G401 (cell line): ENCODE measurements around the gene KATNIP. TPM values are rescaled to one million over a fixed set of nuclear protein-coding genes. Genes with fewer than 3 reads are reported as not detected.

Experiments used
- DNase-seq: peaks from one replicate; pipeline ENCODE4 v3.0.0-alpha.2; 2015; ENCODE audit warnings: low spot score
- in situ Hi-C: cut with HindIII; loops from 2 replicates; pipeline ENCODE4 v1.10.0; 2016; ENCODE audit warnings: low sequenced_read_pairs, mixed read lengths
- total RNA-seq: library from RNA; depleted of rRNA; stranded (reverse); fragments of >200 nt; shearing (Covaris generic); gene quantifications from 2 replicates; pipeline ENCODE4 v1.2.3, GENCODE V29; 2014

KATNIP gene
- total RNA-seq, 1 experiment from 2014 or later, result 10.7 TPM

DNA sequence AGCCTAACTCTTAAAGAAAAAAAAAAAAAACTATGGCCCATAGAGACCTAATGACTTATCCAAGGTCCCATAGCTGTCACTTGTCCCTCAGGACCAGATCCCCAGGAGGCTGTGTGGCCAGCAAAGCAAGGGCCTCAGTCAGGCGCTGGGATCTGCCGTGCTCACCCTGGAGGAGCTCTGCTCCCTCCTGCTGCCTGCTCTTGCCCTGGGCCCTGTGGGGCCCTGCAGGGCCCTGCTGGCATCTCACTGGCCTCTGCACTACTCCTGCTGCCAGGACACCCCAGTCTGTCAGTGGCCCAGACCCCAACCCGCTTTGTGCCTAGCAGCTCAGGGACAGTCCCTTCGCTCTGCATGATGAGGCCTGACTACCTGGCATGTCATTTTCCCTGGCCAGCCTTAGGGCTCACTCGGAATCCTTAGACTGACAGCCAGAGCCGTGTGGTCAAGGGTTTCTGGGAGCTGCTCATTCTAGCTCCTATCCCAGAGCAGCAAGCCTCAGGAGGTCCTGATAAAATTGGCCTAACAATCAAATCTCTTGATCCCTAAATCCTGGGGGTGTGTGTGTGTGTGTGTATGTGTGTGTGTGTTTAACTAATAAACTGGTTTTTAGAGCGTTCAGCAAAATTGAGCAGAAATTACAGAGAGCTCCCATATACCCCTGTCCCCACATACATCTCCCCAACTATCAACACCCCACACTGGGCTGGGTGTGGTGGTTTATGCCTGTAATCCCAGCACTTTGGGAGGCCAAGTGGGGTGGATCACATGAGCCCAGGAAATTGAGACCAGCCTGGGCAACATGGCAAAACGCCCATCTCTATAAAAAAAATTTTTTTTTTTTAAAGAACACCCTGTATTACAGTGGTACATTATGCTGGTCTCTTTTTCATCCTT is 21.7 kb downstream of the KATNIP start:
- in situ Hi-C loops, result no loop called here
- no peak for DNase-seq

DNA sequence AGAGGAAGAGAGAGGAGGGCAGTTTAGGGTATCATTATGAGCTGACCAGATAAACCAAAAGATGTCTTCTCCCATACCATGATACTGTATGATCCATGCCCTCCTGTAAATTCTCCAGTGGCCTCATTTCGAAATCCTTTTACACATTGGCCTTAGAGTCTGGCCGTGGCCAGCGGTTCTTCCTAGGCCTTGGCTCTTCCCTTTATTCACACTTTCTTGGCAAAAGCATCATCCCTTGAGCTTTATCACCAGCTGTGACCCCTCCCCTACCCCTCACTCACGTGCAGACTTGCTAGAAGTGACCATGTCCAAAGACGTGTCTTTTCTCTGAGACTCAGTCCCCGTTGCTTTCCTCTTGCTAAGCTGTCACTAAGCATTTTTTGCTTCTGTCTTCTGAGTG is 22.8 kb downstream of the KATNIP start:
- in situ Hi-C loops, result no loop called here
- no peak for DNase-seq

DNA sequence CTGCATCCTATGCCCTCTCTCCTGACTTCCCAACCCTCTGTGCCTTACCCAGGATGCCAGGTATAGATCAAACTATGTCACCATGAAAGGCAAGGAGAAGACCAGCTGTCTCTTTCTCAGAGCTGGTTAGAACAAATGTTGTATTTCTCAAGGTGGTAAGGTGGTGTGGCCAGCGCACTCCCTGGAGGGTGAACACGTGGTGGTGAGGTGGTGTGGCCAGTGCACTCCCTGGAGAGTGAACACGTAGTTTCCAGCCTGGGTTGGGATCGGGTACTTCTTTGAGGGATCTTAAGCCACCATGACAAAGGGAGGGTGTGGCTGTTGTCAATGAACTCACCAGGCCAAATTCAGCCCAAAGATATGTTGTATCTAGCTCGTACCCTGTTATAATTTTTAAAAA is 26.8 kb downstream of the KATNIP start:
- DNase-seq, result no peak
- in situ Hi-C loops, result no loop called here

DNA sequence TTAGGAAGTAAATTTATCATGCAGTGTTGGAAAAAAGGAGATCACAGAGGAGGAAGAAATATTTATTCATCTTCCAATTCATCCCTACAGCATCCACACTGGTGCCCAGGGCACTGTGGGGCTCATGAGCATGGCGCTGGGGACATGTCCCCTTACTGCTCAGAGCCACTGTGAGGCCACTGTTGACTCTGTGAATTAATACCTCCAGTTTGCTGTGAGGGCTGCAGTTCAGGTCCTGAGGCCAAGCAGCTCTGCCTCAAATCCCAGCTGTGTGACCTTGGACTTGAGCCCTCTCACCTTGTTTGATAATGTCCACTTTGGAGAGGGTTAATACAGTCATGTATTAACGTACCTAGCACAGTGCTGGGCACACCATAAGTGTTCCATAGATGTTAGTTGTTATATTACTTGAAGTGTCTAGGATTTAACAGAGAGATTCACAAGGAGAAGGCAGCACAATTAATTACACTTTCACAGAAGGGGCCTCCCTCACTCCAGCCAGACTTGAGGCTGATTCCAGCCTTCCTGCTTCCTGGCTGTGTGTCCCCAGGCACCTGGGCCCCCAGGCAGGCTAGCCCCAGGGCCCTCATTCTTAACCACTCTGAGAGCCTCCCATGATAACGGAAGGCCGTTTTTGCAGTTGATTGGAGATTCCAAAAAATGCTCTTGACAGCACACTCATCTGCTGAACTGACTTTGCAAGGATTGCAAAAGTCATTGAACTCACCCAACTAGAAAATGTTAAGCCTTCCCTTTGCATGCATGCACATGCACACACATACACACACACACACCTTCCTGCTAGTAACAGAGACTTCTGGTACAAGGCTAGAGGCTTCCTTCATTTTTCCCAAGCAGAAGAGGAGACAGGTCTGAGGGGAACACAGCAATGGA is 29.4 kb downstream of the KATNIP start:
- in situ Hi-C loops, result no loop called here
- DNase-seq, result no peak

DNA sequence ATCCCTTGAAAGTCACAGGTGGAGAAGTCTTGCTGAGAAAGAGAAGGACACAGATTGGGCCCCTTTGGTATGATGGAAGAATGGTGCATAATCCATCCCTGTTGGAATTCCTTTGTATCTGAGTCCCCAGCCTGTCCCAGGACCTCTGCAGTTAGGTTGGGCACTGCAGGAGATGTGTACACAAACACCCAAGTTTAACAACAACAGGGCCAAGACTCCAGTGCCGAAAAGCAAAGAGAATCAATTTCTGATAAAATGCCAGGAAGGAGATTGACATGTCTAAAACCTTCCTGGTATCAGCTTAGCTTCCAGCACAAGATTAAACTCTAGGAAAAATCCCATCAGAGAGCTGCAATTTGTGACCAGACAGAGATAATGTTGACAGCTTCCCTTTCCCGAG is 32.9 kb downstream of the KATNIP start:
- DNase-seq, result no peak
- in situ Hi-C loops, result no loop called here

DNA sequence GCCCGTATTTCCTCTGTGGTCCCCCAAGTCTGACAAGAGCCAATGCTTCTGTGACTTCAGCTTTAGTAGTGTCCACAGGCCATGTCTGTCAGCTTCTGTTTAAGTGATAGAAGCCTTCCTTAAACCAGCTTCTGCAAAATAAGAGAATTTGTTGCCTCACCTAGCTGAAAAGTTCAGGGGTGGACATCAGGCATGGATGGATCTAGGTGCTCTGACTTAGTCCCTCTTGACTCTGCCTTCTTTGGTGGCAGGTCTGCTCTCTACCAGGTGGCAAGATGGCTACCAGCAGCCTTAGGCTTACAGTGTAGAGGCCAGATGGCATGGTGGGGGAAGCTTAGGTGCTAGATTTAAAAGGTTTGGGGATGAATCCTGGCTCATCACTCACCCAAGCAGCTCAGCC is 33.7 kb downstream of the KATNIP start:
- DNase-seq, result no peak
- in situ Hi-C loops, result no loop called here

DNA sequence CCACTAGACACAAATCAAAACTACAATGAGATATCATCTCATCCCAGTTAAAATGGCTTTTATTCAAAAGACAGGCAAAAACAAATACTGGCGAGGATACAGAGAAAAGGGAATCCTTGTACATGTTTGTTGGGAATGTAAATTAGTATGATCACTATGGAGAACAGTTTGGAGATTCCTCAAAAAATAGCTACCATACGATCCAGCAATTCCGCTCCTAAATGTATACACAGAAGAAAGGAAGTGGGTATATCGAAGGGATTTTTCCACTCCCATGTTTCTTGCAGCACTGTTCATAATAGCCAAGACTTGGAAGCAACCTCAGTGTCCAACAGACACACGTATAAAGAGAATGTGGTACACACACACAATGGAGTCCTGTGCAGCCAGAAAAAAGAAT is 35.3 kb downstream of the KATNIP start:
- in situ Hi-C loops, result no loop called here
- DNase-seq, result no peak

DNA sequence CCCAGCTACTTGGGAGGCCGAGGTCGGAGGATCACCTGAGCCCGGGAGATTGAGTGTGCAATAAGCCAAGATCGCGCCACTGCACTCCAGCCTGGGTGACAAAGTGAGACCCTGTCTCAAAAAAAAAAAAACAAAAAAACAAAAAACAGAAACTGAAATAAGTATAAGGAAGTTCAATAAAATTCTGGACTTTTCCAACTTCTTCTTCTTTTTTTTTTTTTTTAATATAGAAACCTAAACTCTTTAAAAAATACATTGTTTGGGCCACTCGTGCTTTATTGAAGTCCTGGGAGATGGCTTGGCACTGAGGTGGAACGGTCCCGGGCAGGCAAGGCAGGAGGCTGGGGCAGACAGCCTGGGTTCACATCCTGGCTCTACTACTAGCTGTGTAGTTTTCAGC is 36.8 kb downstream of the KATNIP start:
- no peak for DNase-seq
- in situ Hi-C loops, result no loop called here

DNA sequence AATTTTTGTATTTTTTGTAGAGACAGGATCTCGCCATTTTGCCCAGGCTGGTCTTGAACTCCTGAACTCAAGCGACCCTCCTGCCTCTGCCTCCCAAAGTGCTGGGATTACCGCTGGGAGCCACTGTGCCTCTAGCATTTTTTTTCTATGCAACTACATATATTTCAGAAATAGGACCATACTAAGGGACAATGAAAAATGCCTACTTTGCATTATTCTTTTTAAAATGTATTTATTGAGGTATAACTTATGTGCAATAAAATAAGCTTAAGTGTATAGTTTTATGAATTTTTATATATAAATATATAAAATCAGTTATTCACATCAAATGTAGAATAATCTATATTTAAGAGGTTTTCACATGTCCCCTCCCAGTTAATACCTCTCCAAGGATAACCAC is 38.1 kb downstream of the KATNIP start:
- in situ Hi-C loops, result no loop called here
- no peak for DNase-seq

DNA sequence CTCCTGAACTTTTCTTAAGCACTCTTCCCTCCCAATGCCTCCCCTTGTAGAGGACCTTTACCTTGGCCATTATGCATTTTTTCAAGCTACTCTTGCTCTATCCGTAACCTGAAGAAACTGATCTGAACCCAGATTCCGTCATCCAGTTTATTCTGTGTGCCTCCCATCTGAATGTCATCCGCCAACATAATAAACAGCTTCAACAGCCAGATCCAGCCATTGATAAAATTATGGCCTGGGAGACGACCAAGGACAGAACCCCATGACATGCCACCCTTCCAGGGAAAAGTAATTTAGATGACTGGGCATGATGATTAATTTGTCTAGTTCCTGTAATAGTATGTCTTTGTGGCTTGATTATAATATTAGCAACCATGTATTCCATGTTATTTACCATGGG is 41.9 kb downstream of the KATNIP start:
- DNase-seq, result no peak
- in situ Hi-C loops, result no loop called here

DNA sequence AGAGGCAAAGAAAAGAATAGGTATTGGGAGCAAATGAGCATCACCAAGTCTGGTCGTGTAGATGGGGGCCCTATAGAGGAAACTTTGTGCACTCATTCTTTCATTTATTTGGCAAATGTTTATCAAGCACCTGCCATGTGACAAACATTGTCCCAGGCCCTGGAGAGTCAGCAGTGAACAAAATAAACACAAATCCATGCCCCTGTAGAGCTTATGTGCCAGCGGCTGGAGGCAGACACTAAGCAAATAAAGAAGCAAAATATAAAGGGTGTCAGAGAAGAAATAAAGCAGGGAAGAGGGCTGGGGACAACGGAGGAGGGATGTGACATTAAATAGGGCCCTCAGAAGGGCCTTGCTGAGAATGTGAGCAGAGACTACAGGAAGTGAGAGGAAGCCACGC is 45.5 kb downstream of the KATNIP start:
- DNase-seq, result no peak
- in situ Hi-C loops, result no loop called here

DNA sequence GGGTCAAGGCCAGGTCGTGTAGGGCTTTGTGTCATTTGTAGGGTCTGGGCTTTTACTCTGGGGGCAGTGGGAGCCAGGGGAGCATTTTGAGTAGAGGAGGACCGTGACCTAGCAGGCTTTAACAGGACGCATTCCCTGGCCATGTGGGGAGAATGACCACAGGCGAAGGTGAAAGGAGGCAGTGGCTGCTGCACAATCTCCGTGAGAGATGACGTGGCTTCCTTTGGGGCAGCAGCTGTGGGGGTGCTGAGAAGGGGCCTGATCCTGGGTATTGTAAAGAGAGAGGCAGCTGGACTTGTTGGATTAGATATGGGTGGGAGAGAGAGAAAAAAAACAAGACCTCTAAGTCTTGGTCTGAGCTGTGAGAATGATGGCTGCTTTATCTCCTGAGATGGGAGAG is 46.0 kb downstream of the KATNIP start:
- DNase-seq, result no peak
- in situ Hi-C loops, result no loop called here

DNA sequence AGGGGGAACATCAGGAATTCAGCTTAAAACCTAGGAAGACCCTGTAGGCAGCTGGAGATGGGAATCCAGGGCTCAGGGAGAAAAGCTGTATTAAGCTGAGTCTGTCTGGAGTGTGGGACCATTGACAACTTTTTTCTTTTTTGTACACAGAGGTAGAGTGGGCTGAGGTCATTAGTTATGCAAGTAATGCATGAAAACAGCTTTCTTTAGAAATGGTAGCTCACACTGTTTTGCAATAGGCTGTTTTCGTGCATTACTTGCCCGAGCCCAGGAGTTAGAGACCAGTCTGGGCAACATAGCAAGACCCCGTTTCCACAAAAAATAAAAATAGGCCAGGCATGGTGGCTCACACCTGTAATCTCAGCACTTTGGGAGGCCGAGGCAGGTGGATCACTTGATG is 46.5 kb downstream of the KATNIP start:
- no peak for DNase-seq
- in situ Hi-C loops, result no loop called here

DNA sequence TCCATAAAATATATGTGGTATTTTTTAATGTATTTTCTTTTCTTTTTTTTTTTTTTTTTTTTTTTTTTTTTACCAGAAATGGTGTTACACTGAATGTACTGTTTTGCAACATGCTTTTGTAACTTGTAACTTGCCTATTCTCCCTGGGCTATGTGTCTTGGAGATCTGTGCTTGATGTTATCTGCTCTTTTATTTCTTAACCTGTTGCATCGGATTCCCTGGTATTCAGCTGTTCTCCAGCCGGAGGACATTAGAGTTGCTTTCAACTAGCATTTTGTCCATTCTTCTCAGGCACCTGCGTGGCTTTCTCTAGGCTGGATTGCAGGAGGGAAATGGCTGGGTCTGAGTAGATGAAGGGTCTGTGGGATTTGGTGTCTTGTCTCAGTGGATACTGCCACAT is 47.4 kb downstream of the KATNIP start:
- DNase-seq, result no peak
- in situ Hi-C loops, result no loop called here

DNA sequence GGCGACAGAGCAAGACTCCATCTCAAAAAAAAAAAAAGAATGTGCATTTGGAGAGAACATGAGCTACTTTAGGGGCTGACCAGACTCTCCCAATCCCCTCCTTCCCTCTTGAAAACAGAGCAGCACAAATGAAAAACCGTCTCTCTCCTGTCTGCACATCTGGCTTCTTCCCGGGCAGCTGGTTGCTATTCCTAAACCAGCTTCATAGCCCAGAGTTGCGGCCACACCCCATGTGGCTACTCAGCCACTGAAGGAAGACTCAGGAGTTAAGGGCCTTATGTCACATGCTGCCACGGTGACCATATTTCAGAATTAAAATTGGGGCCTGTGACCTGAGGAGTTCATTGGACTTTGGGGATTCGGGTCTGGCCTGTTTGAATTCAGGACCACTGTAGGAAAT is 48.3 kb downstream of the KATNIP start:
- no peak for DNase-seq
- in situ Hi-C loops, result no loop called here

DNA sequence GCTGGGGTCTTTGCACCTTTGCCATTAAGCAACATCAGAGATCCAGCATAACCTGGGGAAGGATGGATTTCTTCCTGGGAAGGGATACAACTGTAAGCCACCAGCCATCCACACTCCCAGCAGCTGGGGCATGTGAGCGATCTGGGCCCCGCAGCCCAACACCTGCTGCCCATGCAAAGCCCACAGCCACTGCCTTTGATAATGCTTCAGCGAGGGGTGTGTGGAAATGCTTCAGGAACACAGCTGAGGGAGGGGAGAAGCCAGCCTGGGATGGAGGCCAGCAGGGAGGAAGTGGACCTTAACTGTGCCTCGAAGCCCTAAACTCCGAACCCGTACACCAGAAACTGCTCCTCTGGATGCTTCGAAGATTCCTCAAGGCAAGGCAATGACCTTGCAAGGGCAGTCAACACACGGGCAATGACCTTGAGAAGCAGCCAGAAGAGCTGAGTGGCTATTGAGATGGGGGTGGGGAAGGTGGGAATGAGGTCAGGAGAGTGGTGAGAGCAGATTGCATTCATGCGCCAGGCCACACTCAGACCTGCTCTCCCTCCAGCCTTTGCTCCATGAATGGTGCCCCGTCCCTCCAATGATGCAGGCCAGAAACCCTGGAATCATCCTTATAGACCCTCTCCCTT is 49.1 kb downstream of the KATNIP start:
- in situ Hi-C loops, result no loop called here
- DNase-seq, result no peak

DNA sequence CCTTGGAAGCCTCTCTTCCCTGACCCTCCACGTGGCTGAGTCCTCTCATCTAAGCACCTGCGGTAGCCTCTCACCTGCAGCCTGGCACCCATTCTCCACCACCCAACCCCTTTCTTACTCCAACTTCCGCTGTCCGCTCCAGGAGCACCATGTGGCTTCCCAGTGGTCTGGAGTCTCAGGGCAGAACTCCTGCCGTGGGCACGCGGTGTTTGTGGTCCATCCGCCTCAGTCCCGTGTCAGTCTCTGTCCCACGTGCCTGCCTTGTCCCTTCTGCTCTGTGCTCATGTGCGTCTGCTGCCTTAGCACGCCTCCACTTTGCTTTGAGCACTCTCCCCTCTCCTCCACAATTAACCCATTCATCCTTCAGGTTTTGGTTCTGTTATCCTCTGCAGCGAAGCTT is 49.7 kb downstream of the KATNIP start:
- in situ Hi-C loops, result no loop called here
- no peak for DNase-seq
